OCI-M2 (cell line): ENCODE data around the gene MDFIC.
A peak's percentile ranks its signal among the peaks of the same experiment; 100 is the strongest.

Experiments
- DNase-seq: peaks from one replicate; lab custom pipeline; 2025; ENCODE audit not compliant: unreplicated experiment; lab: John Stamatoyannopoulos, UW

MDFIC gene

GRCh38 chr7:114986190-114987180 is 64.6 kb downstream of the MDFIC start:
- no peak for DNase-seq

DNA sequence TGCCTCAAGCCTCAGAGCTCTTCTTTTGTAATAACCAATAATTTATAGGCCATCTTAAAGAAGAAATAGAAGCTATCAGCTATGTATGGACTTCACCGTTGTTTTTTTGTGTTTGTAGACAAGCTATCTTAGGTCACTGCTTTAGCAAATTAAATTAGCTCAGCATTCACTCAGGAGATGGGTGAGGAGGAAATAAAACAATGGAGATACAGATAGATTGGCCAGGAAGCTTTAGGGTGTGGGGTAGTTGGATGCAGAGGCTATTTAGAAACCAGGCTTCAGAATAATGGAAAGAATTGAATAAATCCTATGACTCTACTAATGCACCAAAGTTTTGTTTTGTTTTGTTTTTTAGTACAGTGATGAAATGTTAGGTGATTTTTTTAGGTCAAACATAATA is 66.1 kb downstream of the MDFIC start:
- DNase-seq: no peak

DNA sequence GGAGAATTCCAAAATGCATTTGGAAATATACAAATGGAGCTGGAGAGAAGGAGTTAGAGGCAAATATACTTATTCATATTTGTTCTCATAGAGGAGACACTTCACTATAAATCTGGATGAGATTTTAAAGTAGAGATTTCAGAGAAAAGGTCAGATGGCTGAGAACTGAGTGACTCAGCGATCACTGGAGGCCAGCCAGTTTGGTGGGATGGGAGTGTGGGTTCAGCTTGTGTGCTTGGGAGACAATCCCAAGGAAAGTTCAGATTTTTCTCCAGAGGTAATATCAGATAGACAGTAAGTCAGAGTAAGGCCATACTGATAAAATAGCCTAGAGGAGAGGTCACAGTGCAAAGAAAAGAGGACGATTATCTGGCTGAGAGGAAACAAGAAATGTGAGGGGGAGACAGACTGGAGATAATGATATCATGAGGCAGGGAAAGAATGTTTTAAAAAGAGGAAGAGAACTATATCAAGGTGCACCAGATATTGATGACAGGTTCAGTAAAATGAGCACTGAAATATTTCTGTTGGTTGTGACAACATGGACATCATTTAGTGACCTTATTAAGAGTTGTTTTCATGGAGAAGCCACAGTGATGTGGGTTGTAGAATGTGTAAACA is 67.0 kb downstream of the MDFIC start:
- peak; percentile 56 for DNase-seq

DNA sequence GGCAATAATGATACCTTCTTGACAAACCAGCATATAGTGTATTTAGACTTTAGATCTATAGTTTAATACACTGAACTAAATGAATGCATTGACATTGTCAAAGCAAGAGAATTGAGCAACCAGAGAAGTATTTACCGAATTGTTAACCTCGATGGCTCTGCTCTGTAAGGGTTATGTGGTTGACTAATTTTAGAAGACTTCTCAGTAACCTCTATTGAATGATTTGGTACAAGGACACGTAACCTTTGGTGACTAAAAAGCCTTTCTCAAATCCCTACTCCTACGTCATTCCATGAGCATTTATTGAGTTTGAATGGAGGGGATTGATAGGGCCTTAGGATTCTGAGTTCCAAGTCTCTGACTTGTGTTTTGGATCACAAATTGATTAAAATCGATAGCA is 67.6 kb downstream of the MDFIC start:
- DNase-seq: no peak

DNA sequence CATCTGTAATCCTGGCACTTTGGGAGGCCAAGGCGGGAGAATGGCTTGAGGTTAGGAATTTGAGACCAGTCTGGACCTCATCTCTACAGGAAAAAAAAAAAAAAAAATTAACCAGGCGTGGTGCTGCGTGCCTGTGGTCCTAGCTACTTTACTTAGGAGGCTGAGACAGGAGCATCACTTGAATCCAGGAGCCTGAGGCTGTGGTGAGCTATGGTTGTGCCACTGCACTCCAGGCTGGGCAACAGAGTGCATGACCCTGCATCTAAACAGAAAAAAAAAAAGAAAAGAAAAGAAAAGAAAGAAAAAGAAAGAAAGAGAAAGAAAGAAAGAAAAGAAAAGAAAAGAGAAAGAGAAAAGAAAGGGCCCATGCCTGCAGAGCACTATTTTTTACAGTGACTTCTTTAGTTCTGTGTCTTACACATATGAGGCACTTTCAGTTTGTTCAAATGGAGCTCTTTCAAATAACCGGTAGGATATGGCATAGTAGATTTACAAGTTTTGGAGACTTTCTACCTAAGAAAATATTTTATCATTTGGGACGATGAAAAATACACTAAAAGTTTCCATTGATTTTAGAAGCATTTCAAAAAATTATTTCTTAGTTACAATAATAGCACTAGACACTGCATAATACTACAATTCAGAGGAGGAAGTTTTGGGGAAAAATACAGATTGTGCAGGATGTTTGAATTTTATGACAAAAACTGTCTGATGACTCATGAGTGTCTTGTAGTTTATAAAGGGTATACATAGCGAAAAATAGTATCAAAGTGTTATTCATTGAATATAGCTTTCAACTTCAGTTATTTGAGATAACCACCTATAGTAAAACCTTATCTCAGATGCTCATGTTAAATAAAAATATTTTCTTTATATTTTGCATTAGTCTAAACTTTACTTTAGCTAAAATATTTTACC is 75.9 kb downstream of the MDFIC start:
- DNase-seq: no peak

- no peak for DNase-seq
Observed at GRCh38 chr7:115004121-115004520, 82.2 kb downstream of the MDFIC start.

- no peak for DNase-seq
Observed at GRCh38 chr7:115005251-115005650, 83.4 kb downstream of the MDFIC start.

GRCh38 chr7:115005953-115006352 is 84.1 kb downstream of the MDFIC start:
- no peak for DNase-seq

GRCh38 chr7:115007751-115008150 is 85.9 kb downstream of the MDFIC start:
- no peak for DNase-seq

DNA sequence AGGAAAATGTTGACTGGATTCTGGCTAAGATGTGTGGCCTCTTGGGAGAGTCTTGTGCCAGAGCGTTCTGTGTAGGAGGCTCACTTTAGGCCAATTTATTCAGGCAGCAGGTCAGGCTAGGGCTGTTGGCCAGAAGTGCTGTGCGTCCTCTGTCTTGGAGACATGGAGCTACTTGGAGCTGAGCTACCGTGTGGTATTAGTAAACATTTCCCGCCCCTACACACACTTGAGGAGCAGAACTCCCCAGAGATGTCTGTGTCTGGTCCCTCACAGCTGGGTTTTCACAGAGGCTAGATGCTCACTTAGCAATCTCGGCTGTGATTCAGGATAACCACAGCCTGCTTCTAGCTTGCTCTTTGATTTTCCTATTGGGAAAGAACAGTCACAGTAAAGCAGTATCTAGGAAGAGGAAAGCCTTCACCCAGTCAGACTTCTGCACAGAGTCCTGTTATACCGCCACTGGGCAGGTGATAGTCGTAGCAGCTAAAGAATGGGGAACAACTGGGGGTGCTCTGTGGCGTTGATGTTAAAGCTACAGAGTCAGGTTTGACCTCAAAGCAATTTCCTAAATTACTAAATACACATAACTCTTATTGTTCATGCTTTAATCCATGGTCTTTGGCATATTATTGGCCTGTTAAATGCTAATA is 86.7 kb downstream of the MDFIC start:
- no peak for DNase-seq

DNA sequence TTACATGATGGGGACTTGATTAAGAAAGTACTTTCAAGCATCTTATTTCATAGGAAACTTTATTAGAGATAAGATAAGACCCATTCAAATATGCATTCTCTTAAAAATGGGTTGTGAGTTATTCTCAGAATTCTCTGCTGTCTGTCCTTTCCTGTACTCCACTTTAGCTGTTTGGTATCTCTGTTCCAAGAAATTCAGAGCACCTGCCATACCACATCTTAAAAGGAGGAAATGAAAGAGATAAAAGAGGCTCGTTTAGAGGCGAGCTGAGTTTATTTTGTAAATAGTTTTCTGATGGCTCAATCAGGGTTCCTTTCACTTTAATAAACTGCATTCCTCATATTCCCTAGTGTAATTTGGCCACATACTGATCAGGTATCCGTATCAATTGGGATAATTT is 87.2 kb downstream of the MDFIC start:
- no peak for DNase-seq

GRCh38 chr7:115009736-115010440 is 88.0 kb downstream of the MDFIC start:
- no peak for DNase-seq

GRCh38 chr7:115010441-115010820 is 88.5 kb downstream of the MDFIC start:
- DNase-seq: no peak

DNA sequence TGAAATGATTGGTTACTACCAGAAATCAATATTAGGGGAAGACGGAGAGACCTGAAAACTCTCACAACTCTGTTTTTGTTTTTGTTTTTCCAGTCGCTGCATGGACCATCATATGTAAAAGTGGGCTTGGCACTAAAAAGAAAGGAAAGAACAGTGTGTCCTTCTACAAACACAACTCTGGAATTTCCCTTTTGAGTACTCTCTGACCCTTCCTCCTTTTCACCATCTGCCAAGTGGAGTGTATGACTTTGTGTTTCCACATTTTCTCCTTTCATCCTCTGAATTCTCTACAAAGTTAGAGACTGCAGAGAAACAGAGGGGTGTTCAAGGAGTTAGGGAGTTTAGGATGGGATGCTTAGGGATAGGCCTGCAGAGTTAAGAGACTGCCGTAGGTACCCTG is 92.0 kb downstream of the MDFIC start:
- no peak for DNase-seq

- DNase-seq: no peak
Observed at GRCh38 chr7:115014794-115015193, 92.9 kb downstream of the MDFIC start.

- DNase-seq: no peak
Observed at GRCh38 chr7:115015619-115016018, 93.7 kb downstream of the MDFIC start.

DNA sequence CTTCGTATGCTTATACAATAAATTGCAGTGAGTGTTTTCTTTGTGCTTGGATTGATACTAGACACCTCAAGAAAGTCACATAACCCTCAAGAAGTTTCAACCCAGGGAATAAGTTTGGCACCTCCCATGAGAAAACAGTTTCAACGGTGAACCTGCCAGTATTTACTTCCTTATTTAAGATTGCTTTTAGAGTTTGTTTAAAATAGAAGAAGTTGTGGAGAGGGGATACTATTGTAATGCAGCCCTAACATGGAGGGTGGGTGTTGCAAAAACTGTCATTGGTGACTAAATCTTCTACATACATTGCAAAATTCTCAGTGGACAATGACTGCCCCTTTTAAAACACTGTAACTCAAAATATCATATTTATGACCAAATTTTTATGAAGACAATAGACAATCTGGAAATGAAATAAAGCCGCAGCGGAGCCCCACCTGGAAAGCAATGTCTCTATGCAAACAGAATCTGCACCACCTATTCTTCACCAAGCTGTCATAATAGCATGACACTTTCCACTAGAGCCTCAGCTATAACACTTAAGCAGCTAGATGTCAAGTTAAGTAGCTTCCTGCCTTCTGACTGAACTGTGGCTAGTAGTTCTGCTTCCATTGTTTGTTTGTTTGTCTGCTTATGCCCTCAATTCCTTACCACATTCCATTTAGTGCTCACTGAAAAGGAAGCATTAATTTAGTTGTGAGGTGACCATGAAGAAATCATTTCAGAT is 98.2 kb downstream of the MDFIC start:
- DNase-seq: no peak

GRCh38 chr7:115023219-115023618 is 101.3 kb downstream of the MDFIC start:
- DNase-seq: peak; percentile 95

DNA sequence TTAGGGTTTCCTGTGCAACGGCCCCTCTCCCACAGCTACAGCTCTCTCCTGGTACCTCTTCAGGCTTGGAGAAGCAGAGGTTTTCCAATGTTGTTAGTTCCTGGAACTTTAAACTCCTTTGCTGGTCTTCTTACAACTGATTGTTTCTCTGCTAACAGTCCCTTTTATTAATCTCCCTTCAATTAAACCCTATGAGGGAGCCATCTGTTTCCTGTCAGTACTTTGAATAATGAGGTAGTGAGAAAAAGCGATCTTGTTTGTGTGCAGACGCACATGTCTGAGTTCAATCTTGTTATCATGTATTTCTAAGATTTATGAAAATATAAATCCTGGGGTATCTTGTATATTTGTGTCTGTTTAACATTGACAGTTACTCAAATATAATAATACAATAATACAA is 102.4 kb downstream of the MDFIC start:
- no peak for DNase-seq
